ENCODE data around the gene PTPRO.

PTPRO gene

DNA sequence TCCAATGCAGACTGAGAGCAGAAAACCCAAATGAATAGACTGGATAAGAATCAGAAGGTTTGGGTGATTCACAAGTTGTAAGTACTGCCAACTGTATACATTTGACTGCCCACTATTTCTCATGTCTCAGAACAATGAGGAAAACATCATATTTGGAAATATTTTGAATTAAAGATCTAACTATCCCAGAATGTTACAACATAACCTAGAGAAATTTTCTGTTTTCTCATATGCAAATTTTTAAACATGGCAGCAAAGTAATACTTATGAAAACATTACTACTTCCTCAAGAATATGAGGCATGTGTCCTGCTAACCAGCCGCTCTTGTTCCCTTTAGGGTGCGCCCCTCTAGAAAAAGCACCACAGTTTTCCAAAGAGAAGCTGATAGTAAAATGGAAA is 179.9 kb downstream of the PTPRO start:
- TF ChIP-seq, protein P1, sequence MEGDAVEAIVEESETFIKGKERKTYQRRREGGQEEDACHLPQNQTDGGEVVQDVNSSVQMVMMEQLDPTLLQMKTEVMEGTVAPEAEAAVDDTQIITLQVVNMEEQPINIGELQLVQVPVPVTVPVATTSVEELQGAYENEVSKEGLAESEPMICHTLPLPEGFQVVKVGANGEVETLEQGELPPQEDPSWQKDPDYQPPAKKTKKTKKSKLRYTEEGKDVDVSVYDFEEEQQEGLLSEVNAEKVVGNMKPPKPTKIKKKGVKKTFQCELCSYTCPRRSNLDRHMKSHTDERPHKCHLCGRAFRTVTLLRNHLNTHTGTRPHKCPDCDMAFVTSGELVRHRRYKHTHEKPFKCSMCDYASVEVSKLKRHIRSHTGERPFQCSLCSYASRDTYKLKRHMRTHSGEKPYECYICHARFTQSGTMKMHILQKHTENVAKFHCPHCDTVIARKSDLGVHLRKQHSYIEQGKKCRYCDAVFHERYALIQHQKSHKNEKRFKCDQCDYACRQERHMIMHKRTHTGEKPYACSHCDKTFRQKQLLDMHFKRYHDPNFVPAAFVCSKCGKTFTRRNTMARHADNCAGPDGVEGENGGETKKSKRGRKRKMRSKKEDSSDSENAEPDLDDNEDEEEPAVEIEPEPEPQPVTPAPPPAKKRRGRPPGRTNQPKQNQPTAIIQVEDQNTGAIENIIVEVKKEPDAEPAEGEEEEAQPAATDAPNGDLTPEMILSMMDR (IDR thresholded peaks at IDR 0.05; ENCODE audit: borderline replicate concordance, insufficient read depth, low read depth, low read length), result no peak
- H3K4me3 ChIP-seq (ENCODE audit: low read depth, low read length), result no peak overlapping the region

DNA sequence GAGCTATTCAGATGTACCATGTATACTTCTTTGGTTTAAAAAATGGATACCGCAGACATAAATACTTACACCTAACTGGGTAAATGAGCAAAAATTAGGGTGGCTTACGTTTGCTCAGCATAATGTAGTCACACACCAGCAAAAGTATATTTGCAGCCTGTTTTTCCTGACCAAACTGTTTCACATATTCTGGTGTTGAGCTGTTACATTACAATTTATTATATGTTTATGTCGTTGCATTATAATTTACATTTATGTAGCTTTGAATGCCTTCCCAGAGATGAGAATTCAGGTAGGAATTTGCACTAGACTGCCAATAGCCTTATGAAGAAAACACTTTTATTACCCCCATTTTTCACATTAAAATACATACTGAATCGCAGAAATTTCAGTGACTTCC is 183.3 kb downstream of the PTPRO start:
- TF ChIP-seq, protein P1 (IDR thresholded peaks at IDR 0.05; ENCODE audit: borderline replicate concordance, insufficient read depth, low read depth, low read length), result no peak
- H3K4me3 ChIP-seq (ENCODE audit: low read depth, low read length), result no peak overlapping the region

DNA sequence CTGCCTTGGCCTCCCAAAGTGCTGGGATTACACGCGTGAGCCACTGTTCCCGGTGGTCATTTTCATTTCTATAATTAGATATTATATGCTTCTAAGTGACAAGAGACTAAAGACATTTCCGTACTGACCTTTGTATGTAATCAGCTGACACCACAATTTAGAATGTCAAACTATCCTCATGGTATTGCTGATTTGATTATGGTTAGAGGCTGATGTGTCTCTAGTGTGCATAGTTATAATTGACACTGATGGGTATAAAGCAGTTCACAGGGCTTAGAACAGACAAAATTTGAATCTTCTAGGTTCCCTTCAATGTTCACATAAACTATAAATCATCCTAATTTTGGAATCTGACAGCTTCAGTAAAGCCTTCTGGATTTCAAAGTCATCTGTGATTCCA is 192.7 kb downstream of the PTPRO start:
- TF ChIP-seq, protein P1 (IDR thresholded peaks at IDR 0.05; ENCODE audit: borderline replicate concordance, insufficient read depth, low read depth, low read length), result no peak

DNA sequence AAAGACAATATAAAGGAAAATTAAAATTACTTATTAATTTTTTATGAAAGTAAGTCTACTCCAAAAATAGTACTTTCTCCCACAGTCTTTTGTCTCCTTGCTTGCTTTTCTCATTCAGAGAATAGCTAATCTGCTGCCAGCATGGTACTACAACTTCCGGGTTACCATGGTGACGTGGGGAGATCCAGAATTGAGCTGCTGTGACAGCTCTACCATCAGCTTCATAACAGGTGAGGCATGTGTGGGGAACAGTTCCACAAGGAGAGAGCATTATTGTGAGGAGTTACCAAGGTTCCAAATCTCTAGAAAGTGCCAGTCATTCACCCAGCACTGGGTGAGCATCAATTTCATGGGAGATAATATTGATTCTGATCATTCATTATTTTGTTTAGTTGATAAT is 197.8 kb downstream of the PTPRO start:
- TF ChIP-seq, protein P1 (IDR thresholded peaks at IDR 0.05; ENCODE audit: borderline replicate concordance, insufficient read depth, low read depth, low read length), result no peak
- no peak overlapping the region for H3K4me3 ChIP-seq (ENCODE audit: low read depth, low read length)

More for the DNA sequence above, 192.7 kb downstream of the PTPRO start:
- H3K4me3 ChIP-seq (ENCODE audit: low read depth, low read length), result no peak overlapping the region

DNA sequence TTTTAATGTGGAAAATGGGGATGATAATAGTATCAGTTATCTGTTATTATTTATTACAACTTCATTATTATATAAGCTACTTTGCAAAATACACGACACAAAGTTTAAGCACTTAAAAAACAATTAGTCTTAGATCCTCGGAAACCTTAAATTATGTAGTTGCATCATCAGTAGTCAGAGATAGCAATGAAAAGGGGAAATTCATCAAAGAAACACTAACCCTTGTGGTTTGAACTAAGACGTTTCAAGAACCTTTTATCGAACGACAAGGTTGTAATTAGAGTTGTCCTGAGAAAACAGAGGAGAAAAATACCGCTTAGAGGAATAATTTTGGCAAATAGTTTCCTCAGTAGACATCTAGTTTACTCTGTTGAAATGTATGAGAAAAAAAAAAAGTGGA is 198.5 kb downstream of the PTPRO start:
- TF ChIP-seq, protein P1 (IDR thresholded peaks at IDR 0.05; ENCODE audit: borderline replicate concordance, insufficient read depth, low read depth, low read length), result no peak
- no peak overlapping the region for H3K4me3 ChIP-seq (ENCODE audit: low read depth, low read length)

DNA sequence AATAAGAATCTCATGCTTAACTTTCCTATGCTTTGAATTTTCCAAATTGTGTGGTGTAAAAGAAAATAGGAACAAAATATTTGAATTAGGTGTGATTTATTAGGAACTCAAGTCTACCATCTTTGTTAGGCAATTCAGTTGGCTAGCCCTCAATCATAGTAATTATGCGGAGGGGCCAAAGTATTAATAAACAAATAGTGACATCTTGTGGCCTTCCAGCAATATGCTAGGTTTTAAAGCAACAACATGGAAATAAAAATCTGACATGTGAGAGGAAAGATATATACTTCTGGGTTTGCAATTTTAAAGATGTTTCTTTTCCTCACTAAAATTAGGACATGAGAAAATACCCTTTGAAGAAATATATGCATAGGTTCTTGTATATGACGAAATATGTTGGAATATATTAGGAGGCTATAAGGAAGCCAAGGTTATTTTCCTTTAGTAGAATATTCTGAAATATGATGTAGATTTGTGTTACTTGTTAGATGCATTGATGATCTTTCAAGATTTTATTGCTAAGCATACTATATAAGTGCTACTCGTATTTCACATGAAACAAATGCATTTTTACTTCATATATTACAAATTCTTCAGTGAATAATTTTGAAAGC is 200.4 kb downstream of the PTPRO start:
- TF ChIP-seq, protein P1 (IDR thresholded peaks at IDR 0.05; ENCODE audit: borderline replicate concordance, insufficient read depth, low read depth, low read length), result peak; percentile 21; the same call in 1 of the 2 replicates
- H3K4me3 ChIP-seq (ENCODE audit: low read depth, low read length), result no peak overlapping the region

DNA sequence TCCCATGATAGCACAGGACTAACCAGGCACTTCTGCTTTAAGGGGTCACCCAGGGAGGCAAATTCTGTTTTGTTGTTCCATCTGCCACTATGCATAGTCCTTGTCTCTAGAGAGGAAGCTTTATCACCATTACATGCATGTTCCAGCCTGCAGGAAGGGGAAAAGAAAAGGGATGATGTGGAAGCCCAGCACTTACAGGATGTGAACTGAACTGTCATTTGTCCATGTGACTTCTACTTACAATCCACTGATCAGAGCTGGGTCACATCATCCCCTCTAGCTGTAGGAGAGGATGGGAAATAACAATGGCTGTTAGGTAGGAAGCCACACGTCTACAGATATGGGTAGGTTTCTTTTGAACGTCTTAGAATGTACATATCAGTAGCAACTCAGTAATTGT is 203.1 kb downstream of the PTPRO start:
- H3K4me3 ChIP-seq (ENCODE audit: low read depth, low read length), result no peak overlapping the region
- TF ChIP-seq, protein P1 (IDR thresholded peaks at IDR 0.05; ENCODE audit: borderline replicate concordance, insufficient read depth, low read depth, low read length), result no peak
